Left lung (tissue), 10 donors: ENCODE results near the gene RTP4. TPM values are rescaled to one million over a fixed set of nuclear protein-coding genes. Genes with fewer than 3 reads are reported as not detected.

Source experiments
- ATAC-seq: fragments of 200-7000 bp; cut with Tn5 transposase; one replicate; pipeline ENCODE4 v1.9.1; 2020; ENCODE audit warnings: moderate library complexity
- DNase-seq, 4 donors: peaks; one replicate each; pipeline ENCODE4 v3.0.0-alpha.2; 2013 to 2020
- H3K27ac ChIP-seq, 2 donors: fragments of 200-600 bp; sonication (generic) in 1 of 2; one replicate each; pipeline versions ENCODE4 v1.5.0 to v1.8.0; 2020 to 2021
- H3K27me3 ChIP-seq, 2 donors: fragments of 200-600 bp; sonication (generic) in 1 of 2; one replicate each; pipeline versions ENCODE4 v1.5.0 to v1.8.0; 2020 to 2021
- H3K36me3 ChIP-seq, 2 donors: fragments of 200-600 bp; sonication (generic) in 1 of 2; one replicate each; pipeline versions ENCODE4 v1.5.0 to v1.8.0; 2020 to 2021
- H3K4me1 ChIP-seq, 2 donors: fragments of 200-600 bp; one replicate each; pipeline ENCODE4 v1.8.0; 2021
- H3K4me3 ChIP-seq, 2 donors: fragments of 200-600 bp; sonication (generic) in 1 of 2; one replicate each; pipeline versions ENCODE4 v1.5.0 to v1.8.0; 2020 to 2021; ENCODE audit warnings: mild to moderate bottlenecking in 1 of 2
- H3K9me3 ChIP-seq, 2 donors: fragments of 200-600 bp; sonication (generic) in 1 of 2; one replicate each; pipeline versions ENCODE4 v1.5.0 to v1.8.0; 2020 to 2021
- intact Hi-C, 2 donors: fragments of 100-400 bp; cut with DNase I; formaldehyde crosslinking; loops; one replicate each; pipeline versions ENCODE4 v1.11.2 to v1.14.2; 2022
- polyA plus RNA-seq, 6 donors: library from polyadenylated mRNA; unstranded; fragments of 120-200 nt; gene quantifications; one replicate each; pipeline ENCODE4 v1.2.1, GENCODE V29; 2013; ENCODE audit not compliant: insufficient read length in 6 of 6
- total RNA-seq, 2 donors: library from RNA; stranded (reverse); fragmentation: NEBNext Ultra II Directional; extraction: Animal tissue kit (Norgen Biotek cat#: 25700); gene quantifications; one replicate each; pipeline ENCODE4 v1.2.1, GENCODE V29; 2021
- TF ChIP-seq, protein P1 (sequence below), 2 donors: fragments of 200-600 bp; sonication (generic) in 1 of 2; IDR thresholded peaks; one replicate each; pipeline versions ENCODE4 v1.5.0 to v1.8.0; 2021; ENCODE audit warnings: antibody characterized with exemption in 2 of 2
- donor health status: DM: no; HTN: yes; CAD: no.
- donor health status: DM: no; HTN: no; CAD: no.

The RTP4 gene
- total and polyA plus RNA-seq, 8 donors, result 0.38 to 5.1 (median 0.70) TPM

- TF ChIP-seq, protein P1, sequence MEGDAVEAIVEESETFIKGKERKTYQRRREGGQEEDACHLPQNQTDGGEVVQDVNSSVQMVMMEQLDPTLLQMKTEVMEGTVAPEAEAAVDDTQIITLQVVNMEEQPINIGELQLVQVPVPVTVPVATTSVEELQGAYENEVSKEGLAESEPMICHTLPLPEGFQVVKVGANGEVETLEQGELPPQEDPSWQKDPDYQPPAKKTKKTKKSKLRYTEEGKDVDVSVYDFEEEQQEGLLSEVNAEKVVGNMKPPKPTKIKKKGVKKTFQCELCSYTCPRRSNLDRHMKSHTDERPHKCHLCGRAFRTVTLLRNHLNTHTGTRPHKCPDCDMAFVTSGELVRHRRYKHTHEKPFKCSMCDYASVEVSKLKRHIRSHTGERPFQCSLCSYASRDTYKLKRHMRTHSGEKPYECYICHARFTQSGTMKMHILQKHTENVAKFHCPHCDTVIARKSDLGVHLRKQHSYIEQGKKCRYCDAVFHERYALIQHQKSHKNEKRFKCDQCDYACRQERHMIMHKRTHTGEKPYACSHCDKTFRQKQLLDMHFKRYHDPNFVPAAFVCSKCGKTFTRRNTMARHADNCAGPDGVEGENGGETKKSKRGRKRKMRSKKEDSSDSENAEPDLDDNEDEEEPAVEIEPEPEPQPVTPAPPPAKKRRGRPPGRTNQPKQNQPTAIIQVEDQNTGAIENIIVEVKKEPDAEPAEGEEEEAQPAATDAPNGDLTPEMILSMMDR (IDR thresholded peaks at IDR 0.05), result no peak
- DNase-seq (no peak), ATAC-seq (no peak)
- Histone ChIP-seq H3K27me3 (peaks cover 0 to 31% of the 10 kb centered on the region in 2 donors), H3K4me1 (peaks cover 0 to 12% of the 10 kb centered on the region in 2 donors), H3K36me3 (no peaks in the 10 kb centered on the region), H3K9me3 (no peaks in the 10 kb centered on the region), H3K27ac (no peak overlapping the region), H3K4me3 (no peak overlapping the region)
- intact Hi-C loops, result no loop called here
Observed at GRCh38 chr3:187322291-187322690, 45.9 kb upstream of the RTP4 start.

GRCh38 chr3:187323091-187323490 lies 45.1 kb upstream of the RTP4 start:
- H3K27ac ChIP-seq, result no peak overlapping the region
- no peaks in the 10 kb centered on the region for H3K9me3 ChIP-seq
- no peak overlapping the region for H3K4me3 ChIP-seq
- no peak for ATAC-seq
- TF ChIP-seq, protein P1 (IDR thresholded peaks at IDR 0.05), result no peak
- DNase-seq, result no peak
- peaks cover 0 to 12% of the 10 kb centered on the region in 2 donors for H3K4me1 ChIP-seq
- intact Hi-C loops, result no loop called here
- H3K36me3 ChIP-seq, result no peaks in the 10 kb centered on the region
- H3K27me3 ChIP-seq, result peaks cover 0 to 31% of the 10 kb centered on the region in 2 donors

DNA sequence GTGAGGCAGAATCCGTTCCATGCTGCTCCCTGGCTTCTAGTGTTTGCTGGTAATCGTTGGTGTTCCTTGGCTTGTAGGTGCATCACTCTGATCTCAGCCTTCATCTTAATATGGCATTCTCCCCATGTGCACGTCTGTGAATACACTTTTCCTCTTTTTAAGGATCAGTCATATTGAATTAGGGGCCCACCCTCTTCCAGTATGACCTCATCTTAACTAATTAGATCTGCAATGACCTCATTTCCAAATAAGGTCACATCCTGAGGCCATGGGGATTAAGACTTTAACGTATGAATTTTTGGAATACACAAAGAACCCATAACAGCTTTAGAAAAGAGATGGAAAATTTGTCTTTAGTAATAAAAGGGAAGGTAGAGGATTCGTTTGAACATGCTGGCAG lies 42.6 kb upstream of the RTP4 start:
- H3K27me3 ChIP-seq, result peaks cover 0 to 16% of the 10 kb centered on the region in 2 donors
- H3K9me3 ChIP-seq, result no peaks in the 10 kb centered on the region
- H3K36me3 ChIP-seq, result no peaks in the 10 kb centered on the region
- no peak overlapping the region for H3K4me3 ChIP-seq
- H3K27ac ChIP-seq, result no peak overlapping the region
- TF ChIP-seq, protein P1 (IDR thresholded peaks at IDR 0.05), result no peak
- H3K4me1 ChIP-seq, result no peaks in the 10 kb centered on the region
- DNase-seq, result no peak
- no peak for ATAC-seq
- intact Hi-C loops, result no loop called here

GRCh38 chr3:187327845-187328244 lies 40.3 kb upstream of the RTP4 start:
- Histone ChIP-seq H3K9me3 (no peaks in the 10 kb centered on the region), H3K4me1 (no peaks in the 10 kb centered on the region), H3K4me3 (no peak overlapping the region), H3K36me3 (no peaks in the 10 kb centered on the region), H3K27ac (no peak overlapping the region), H3K27me3 (peaks cover 0 to 11% of the 10 kb centered on the region in 2 donors)
- TF ChIP-seq, protein P1 (IDR thresholded peaks at IDR 0.05), result no peak
- intact Hi-C loops, result no loop called here
- ATAC-seq (no peak), DNase-seq (no peak)

GRCh38 chr3:187328691-187329090 lies 39.5 kb upstream of the RTP4 start:
- peaks cover 0 to 8% of the 10 kb centered on the region in 2 donors for H3K27me3 ChIP-seq
- no peaks in the 10 kb centered on the region for H3K9me3 ChIP-seq
- H3K4me1 ChIP-seq, result no peaks in the 10 kb centered on the region
- H3K27ac ChIP-seq, result no peak overlapping the region
- no peak overlapping the region for H3K4me3 ChIP-seq
- intact Hi-C loops, result no loop called here
- H3K36me3 ChIP-seq, result no peaks in the 10 kb centered on the region
- DNase-seq, result no peak
- TF ChIP-seq, protein P1 (IDR thresholded peaks at IDR 0.05), result no peak
- no peak for ATAC-seq
